ACC112 (cell line): ENCODE results near the gene CFAP99.
A peak's percentile ranks its signal among the peaks of the same experiment; 100 is the strongest.

Experiments
- H2AFZ ChIP-seq: fragments of 200-600 bp; sonication (generic); one replicate; pipeline ENCODE4 v1.6.0; 2017; ENCODE audit warnings: antibody characterized with exemption, low read length; ENCODE audit not compliant: unreplicated experiment
- H3K27ac ChIP-seq: fragments of 200-600 bp; sonication (generic); 2 replicates; pipeline ENCODE4 v1.5.1; 2014; ENCODE audit warnings: low read depth, mild to moderate bottlenecking, antibody characterized with exemption, low read length, moderate library complexity
- H3K27me3 ChIP-seq: fragments of 200-600 bp; sonication (generic); 2 replicates; pipeline ENCODE4 v1.6.1; 2014; ENCODE audit warnings: mild to moderate bottlenecking, antibody characterized with exemption, low read length, moderate library complexity, mixed read lengths; ENCODE audit not compliant: insufficient read depth
- H3K36me3 ChIP-seq: fragments of 200-600 bp; sonication (generic); 2 replicates; pipeline ENCODE4 v1.6.1; 2016; ENCODE audit warnings: mild to moderate bottlenecking, antibody characterized with exemption, low read length, moderate library complexity, mixed read lengths; ENCODE audit not compliant: insufficient read depth
- H3K4me1 ChIP-seq: fragments of 200-600 bp; sonication (generic); one replicate; pipeline ENCODE4 v1.6.1; 2016; ENCODE audit warnings: low read length, mixed read lengths; ENCODE audit not compliant: insufficient read depth, unreplicated experiment, control insufficient read depth
- H3K4me3 ChIP-seq: fragments of 200-600 bp; sonication (generic); 2 replicates; pipeline ENCODE4 v1.5.1; 2014; ENCODE audit warnings: mild to moderate bottlenecking, low read depth, low read length
- H3K79me2 ChIP-seq: fragments of 200-600 bp; sonication (generic); one replicate; pipeline ENCODE4 v1.6.0; 2016; ENCODE audit warnings: low read length; ENCODE audit not compliant: control insufficient read depth, unreplicated experiment, insufficient read depth

The CFAP99 gene

GRCh38 chr4:2482192-2482591 is 63.4 kb downstream of the CFAP99 start:
- H3K27ac ChIP-seq, result peak overlapping the region; percentile 47; the same call in 1 of the 2 replicates
- H3K79me2 ChIP-seq, result peaks cover 100% of the 10 kb centered on the region
- H3K27me3 ChIP-seq, result no peaks in the 10 kb centered on the region
- peaks cover 3% of the 10 kb centered on the region; the same call in 1 of the 2 replicates for H3K36me3 ChIP-seq
- peaks cover 18% of the 10 kb centered on the region for H3K4me1 ChIP-seq
- no peak overlapping the region for H2AFZ ChIP-seq
- no peak overlapping the region for H3K4me3 ChIP-seq

GRCh38 chr4:2482693-2483092 is 63.9 kb downstream of the CFAP99 start:
- Histone ChIP-seq H3K4me3 (no peak overlapping the region), H3K27me3 (no peaks in the 10 kb centered on the region), H3K27ac (peak overlapping the region; percentile 47), H3K4me1 (peaks cover 23% of the 10 kb centered on the region), H3K36me3 (peaks cover under 1% of the 10 kb centered on the region; the same call in 1 of the 2 replicates), H3K79me2 (peaks cover 99% of the 10 kb centered on the region), H2AFZ (no peak overlapping the region)

GRCh38 chr4:2483237-2483636 is 64.5 kb downstream of the CFAP99 start:
- Histone ChIP-seq H2AFZ (no peak overlapping the region), H3K36me3 (no peaks in the 10 kb centered on the region), H3K27ac (0 out of 2 replicates have a peak overlapping the region, but pooled peaks have one; percentile 47), H3K4me3 (no peak overlapping the region), H3K79me2 (peaks cover 99% of the 10 kb centered on the region), H3K4me1 (peaks cover 25% of the 10 kb centered on the region), H3K27me3 (no peaks in the 10 kb centered on the region)

GRCh38 chr4:2484185-2484584 is 65.4 kb downstream of the CFAP99 start:
- H3K27ac ChIP-seq, result no peak overlapping the region
- peaks cover 98% of the 10 kb centered on the region for H3K79me2 ChIP-seq
- H2AFZ ChIP-seq, result no peak overlapping the region
- H3K36me3 ChIP-seq, result no peaks in the 10 kb centered on the region
- no peak overlapping the region for H3K4me3 ChIP-seq
- no peaks in the 10 kb centered on the region for H3K27me3 ChIP-seq
- peaks cover 28% of the 10 kb centered on the region for H3K4me1 ChIP-seq

GRCh38 chr4:2484993-2485392 is 66.2 kb downstream of the CFAP99 start:
- Histone ChIP-seq H3K27ac (no peak overlapping the region), H3K36me3 (no peaks in the 10 kb centered on the region), H3K4me3 (no peak overlapping the region), H2AFZ (no peak overlapping the region), H3K4me1 (peaks cover 36% of the 10 kb centered on the region), H3K27me3 (no peaks in the 10 kb centered on the region), H3K79me2 (peaks cover 98% of the 10 kb centered on the region)

GRCh38 chr4:2485956-2486355 is 67.2 kb downstream of the CFAP99 start:
- Histone ChIP-seq H3K4me1 (peaks cover 45% of the 10 kb centered on the region), H3K79me2 (peaks cover 96% of the 10 kb centered on the region), H3K27me3 (no peaks in the 10 kb centered on the region), H3K36me3 (peaks cover 5% of the 10 kb centered on the region), H3K27ac (no peak overlapping the region), H3K4me3 (no peak overlapping the region), H2AFZ (no peak overlapping the region)

- peaks cover 12% of the 10 kb centered on the region for H3K36me3 ChIP-seq
- no peak overlapping the region for H3K4me3 ChIP-seq
- H3K79me2 ChIP-seq, result peaks cover 94% of the 10 kb centered on the region
- no peak overlapping the region for H2AFZ ChIP-seq
- H3K4me1 ChIP-seq, result peaks cover 47% of the 10 kb centered on the region
- no peaks in the 10 kb centered on the region for H3K27me3 ChIP-seq
- no peak overlapping the region for H3K27ac ChIP-seq
These were observed 68.2 kb downstream of the CFAP99 start for GRCh38 chr4:2486981-2487380.

GRCh38 chr4:2487632-2488031 is 68.9 kb downstream of the CFAP99 start:
- Histone ChIP-seq H3K27ac (0 out of 2 replicates have a peak overlapping the region, but pooled peaks have one; percentile 16), H3K4me1 (peaks cover 40% of the 10 kb centered on the region), H3K27me3 (no peaks in the 10 kb centered on the region), H2AFZ (no peak overlapping the region), H3K4me3 (no peak overlapping the region), H3K36me3 (peaks cover 18% of the 10 kb centered on the region), H3K79me2 (peaks cover 94% of the 10 kb centered on the region)

GRCh38 chr4:2489081-2489805 is 70.5 kb downstream of the CFAP99 start:
- peak overlapping the region; percentile 85 for H3K27ac ChIP-seq
- peaks cover 25% of the 10 kb centered on the region for H3K36me3 ChIP-seq
- H2AFZ ChIP-seq, result no peak overlapping the region
- H3K79me2 ChIP-seq, result peaks cover 91% of the 10 kb centered on the region
- H3K27me3 ChIP-seq, result no peaks in the 10 kb centered on the region
- H3K4me3 ChIP-seq, result no peak overlapping the region
- H3K4me1 ChIP-seq, result peaks cover 35% of the 10 kb centered on the region

- Histone ChIP-seq H3K4me3 (peak overlapping the region; percentile 38), H3K27ac (peak overlapping the region; percentile 85), H2AFZ (no peak overlapping the region)
These were observed 71.2 kb downstream of the CFAP99 start for GRCh38 chr4:2489841-2490552.

GRCh38 chr4:2492970-2493369 is 74.2 kb downstream of the CFAP99 start:
- H3K27me3 ChIP-seq, result no peaks in the 10 kb centered on the region
- peaks cover 33% of the 10 kb centered on the region for H3K4me1 ChIP-seq
- no peak overlapping the region for H3K4me3 ChIP-seq
- peaks cover 79% of the 10 kb centered on the region for H3K79me2 ChIP-seq
- no peak overlapping the region for H2AFZ ChIP-seq
- H3K36me3 ChIP-seq, result peaks cover 25% of the 10 kb centered on the region
- H3K27ac ChIP-seq, result no peak overlapping the region

More at GRCh38 chr4:2489841-2490552, 71.2 kb downstream of the CFAP99 start:
- Histone ChIP-seq H3K36me3 (peaks cover 25% of the 10 kb centered on the region), H3K79me2 (peaks cover 90% of the 10 kb centered on the region), H3K4me1 (peaks cover 36% of the 10 kb centered on the region), H3K27me3 (no peaks in the 10 kb centered on the region)
